HG03159 (cell line): ENCODE results near the gene PSME1.

Experiments
- ATAC-seq: cut with Tn5 transposase; IDR thresholded peaks from one replicate; pipeline ENCODE4 v1.9.1; 2021; ENCODE audit warnings: mild to moderate bottlenecking, moderate library complexity; ENCODE audit not compliant: unreplicated experiment

PSME1 gene

GRCh38 chr14:24127673-24128072 is 8.3 kb upstream of the PSME1 start:
- no peak for ATAC-seq

- no peak for ATAC-seq
Measured at GRCh38 chr14:24129410-24129998, 6.5 kb upstream of the PSME1 start.

GRCh38 chr14:24130380-24130716 is 5.6 kb upstream of the PSME1 start, which contains the start of gene FITM1:
Gene FITM1 (plus strand): TSS chr14:24130659. CDS start chr14:24131564, 905 bp downstream.
- ATAC-seq, result no peak

GRCh38 chr14:24130717-24131548 is 5.1 kb upstream of the PSME1 start:
- no peak for ATAC-seq

GRCh38 chr14:24131549-24131966 is 4.4 kb upstream of the PSME1 start:
- ATAC-seq, result no peak

- no peak for ATAC-seq
Measured at GRCh38 chr14:24132061-24132685, 3.8 kb upstream of the PSME1 start.

- no peak for ATAC-seq
Measured at GRCh38 chr14:24132976-24133375, 3.0 kb upstream of the PSME1 start.

- no peak for ATAC-seq
Measured at GRCh38 chr14:24133735-24134134, 2.3 kb upstream of the PSME1 start.

GRCh38 chr14:24135584-24135833 is 485 bp upstream of the PSME1 start:
- ATAC-seq, result peak; percentile 15

GRCh38 chr14:24136684-24137528 is 912 bp downstream of the PSME1 start:
- ATAC-seq, result no peak

GRCh38 chr14:24137529-24138395 is 1.8 kb downstream of the PSME1 start:
- no peak for ATAC-seq

GRCh38 chr14:24138396-24139271 is 2.6 kb downstream of the PSME1 start:
- ATAC-seq, result no peak

GRCh38 chr14:24139272-24139934 is 3.4 kb downstream of the PSME1 start:
- ATAC-seq, result no peak

- peak; percentile 77 for ATAC-seq
Measured at GRCh38 chr14:24141097-24141880, 5.3 kb downstream of the PSME1 start, which contains the start of gene EMC9. Gene EMC9 (minus strand): TSS chr14:24141591. CDS start chr14:24141304, 287 bp downstream.

GRCh38 chr14:24143511-24143910 is 7.5 kb downstream of the PSME1 start:
- ATAC-seq, result no peak

GRCh38 chr14:24144451-24144850 is 8.5 kb downstream of the PSME1 start:
- ATAC-seq, result no peak

- no peak for ATAC-seq
Measured at GRCh38 chr14:24145219-24145618, 9.2 kb downstream of the PSME1 start.
